ENCODE results near the gene LYPD4. TPM values are rescaled to one million over a fixed set of nuclear protein-coding genes. Genes with fewer than 3 reads are reported as not detected.

LYPD4 gene
- total RNA-seq, 6 experiments from 2014 or later = not detected

- H3K36me3 Mint-ChIP-seq (ENCODE audit: low read depth) = peaks cover 33% of the 10 kb centered on the region
- peak; percentile 58 for DNase-seq
- peaks cover 9% of the 10 kb centered on the region for H3K4me1 Mint-ChIP-seq (ENCODE audit: low read depth)
- H3K27ac Mint-ChIP-seq = peak overlapping the region; percentile 71
- peaks cover 27% of the 10 kb centered on the region for H3K27me3 Mint-ChIP-seq (ENCODE audit: insufficient read depth)
- H3K9me3 Mint-ChIP-seq = no peaks in the 10 kb centered on the region
- no peak for TF ChIP-seq CTCF (IDR thresholded peaks at IDR 0.05)
- no peak overlapping the region for H3K4me3 Mint-ChIP-seq
Measured at GRCh38 chr19:41870401-41870873, 26.0 kb upstream of the LYPD4 start.

- no peak for DNase-seq
- TF ChIP-seq CTCF (IDR thresholded peaks at IDR 0.05) = no peak
- Mint-ChIP-seq H3K4me3 (no peak overlapping the region), H3K4me1 (ENCODE audit: low read depth) (peaks cover 11% of the 10 kb centered on the region), H3K27ac (peak overlapping the region; percentile 71; the same call in 1 of the 2 replicates), H3K9me3 (no peaks in the 10 kb centered on the region), H3K27me3 (ENCODE audit: insufficient read depth) (peaks cover 29% of the 10 kb centered on the region), H3K36me3 (ENCODE audit: low read depth) (peaks cover 39% of the 10 kb centered on the region)
Measured at GRCh38 chr19:41869374-41869955, 25.0 kb upstream of the LYPD4 start.

GRCh38 chr19:41868989-41869300 lies 24.5 kb upstream of the LYPD4 start:
- Mint-ChIP-seq H3K27me3 (ENCODE audit: insufficient read depth) (peaks cover 33% of the 10 kb centered on the region), H3K36me3 (ENCODE audit: low read depth) (peaks cover 44% of the 10 kb centered on the region), H3K4me1 (ENCODE audit: low read depth) (peaks cover 16% of the 10 kb centered on the region), H3K4me3 (no peak overlapping the region; the same call in 1 of the 2 replicates), H3K27ac (peak overlapping the region; percentile 74; the same call in 1 of the 2 replicates), H3K9me3 (no peaks in the 10 kb centered on the region)
- no peak for TF ChIP-seq CTCF (IDR thresholded peaks at IDR 0.05)
- DNase-seq = no peak

GRCh38 chr19:41868120-41868988 lies 23.9 kb upstream of the LYPD4 start:
- peaks cover 48% of the 10 kb centered on the region for H3K36me3 Mint-ChIP-seq (ENCODE audit: low read depth)

GRCh38 chr19:41866284-41866683 lies 21.8 kb upstream of the LYPD4 start:
- Mint-ChIP-seq H3K27me3 (ENCODE audit: insufficient read depth) (peaks cover 17% of the 10 kb centered on the region), H3K4me1 (ENCODE audit: low read depth) (peaks cover 43% of the 10 kb centered on the region), H3K27ac (peak overlapping the region; percentile 71), H3K36me3 (ENCODE audit: low read depth) (peaks cover 64% of the 10 kb centered on the region), H3K4me3 (no peak overlapping the region), H3K9me3 (no peaks in the 10 kb centered on the region)
- DNase-seq = no peak
- no peak for TF ChIP-seq CTCF (IDR thresholded peaks at IDR 0.05)

More at GRCh38 chr19:41868120-41868988, 23.9 kb upstream of the LYPD4 start:
- H3K4me3 Mint-ChIP-seq = no peak overlapping the region; the same call in 1 of the 2 replicates
- H3K9me3 Mint-ChIP-seq = no peaks in the 10 kb centered on the region
- H3K27ac Mint-ChIP-seq = peak overlapping the region; percentile 74
- H3K4me1 Mint-ChIP-seq (ENCODE audit: low read depth) = peaks cover 22% of the 10 kb centered on the region
- peaks cover 31% of the 10 kb centered on the region for H3K27me3 Mint-ChIP-seq (ENCODE audit: insufficient read depth)
- no peak for DNase-seq
- TF ChIP-seq CTCF (IDR thresholded peaks at IDR 0.05) = no peak

Data from HFFc6 (cell line).